ENCODE measurements around the gene TMEM95.
"Not testable (repeated sequence)": the region's sequence is repeated elsewhere in the genome, so short reads cannot be mapped to it uniquely, and the experiment has no call there.

TMEM95 gene

GRCh38 chr17:7348478-7349242 is 6.3 kb upstream of the TMEM95 start:
- peak; percentile 62 for DNase-seq

DNA sequence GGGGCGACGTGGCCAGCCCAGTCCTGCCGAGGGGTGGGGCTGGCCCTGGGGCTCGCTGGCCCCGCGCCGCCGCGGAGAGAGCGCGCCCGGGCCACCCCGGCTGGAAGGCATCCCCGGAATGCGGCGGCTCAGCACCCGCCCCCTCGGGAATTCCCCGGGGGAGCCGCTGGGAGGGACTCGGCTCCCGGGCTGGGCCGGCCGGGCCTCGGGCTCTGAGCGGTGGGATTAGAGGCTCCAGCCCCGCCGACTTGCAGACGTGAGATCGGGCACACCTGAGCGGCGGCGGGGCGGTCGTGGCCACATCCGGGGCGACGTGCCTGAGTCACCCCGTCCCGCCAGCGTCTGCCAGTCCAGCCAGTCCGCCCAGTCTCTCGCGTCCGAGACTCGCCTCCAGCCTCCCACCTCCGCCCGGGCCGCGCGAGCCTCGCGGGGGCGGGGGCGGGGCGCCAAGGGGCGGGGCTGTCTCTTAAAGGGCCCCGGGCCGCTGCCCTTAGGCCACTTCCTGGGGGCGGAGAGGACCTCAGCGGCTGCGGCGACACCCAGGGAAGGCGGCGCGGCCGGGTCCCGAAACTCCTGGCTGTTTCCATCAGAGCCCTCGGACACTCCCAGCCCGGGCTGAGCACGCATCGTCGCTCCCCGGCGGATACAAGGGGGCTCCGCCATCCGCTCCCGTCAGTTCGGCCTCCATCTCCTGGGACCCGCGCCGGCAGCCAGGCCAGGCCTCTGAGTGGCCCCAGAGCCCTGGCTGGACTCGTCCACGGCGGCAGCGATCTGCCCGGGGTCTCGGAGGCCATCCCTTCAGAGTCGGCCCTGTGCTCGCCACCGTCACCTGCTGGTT is 3.1 kb upstream of the TMEM95 start, which contains the start of gene KCTD11:
KCTD11 (plus strand) TSS at position 498 of the 838 bp plus-strand sequence.
- DNase-seq: peak; percentile 96

GRCh38 chr17:7352503-7352889 is 2.5 kb upstream of the TMEM95 start:
- no peak for DNase-seq

DNA sequence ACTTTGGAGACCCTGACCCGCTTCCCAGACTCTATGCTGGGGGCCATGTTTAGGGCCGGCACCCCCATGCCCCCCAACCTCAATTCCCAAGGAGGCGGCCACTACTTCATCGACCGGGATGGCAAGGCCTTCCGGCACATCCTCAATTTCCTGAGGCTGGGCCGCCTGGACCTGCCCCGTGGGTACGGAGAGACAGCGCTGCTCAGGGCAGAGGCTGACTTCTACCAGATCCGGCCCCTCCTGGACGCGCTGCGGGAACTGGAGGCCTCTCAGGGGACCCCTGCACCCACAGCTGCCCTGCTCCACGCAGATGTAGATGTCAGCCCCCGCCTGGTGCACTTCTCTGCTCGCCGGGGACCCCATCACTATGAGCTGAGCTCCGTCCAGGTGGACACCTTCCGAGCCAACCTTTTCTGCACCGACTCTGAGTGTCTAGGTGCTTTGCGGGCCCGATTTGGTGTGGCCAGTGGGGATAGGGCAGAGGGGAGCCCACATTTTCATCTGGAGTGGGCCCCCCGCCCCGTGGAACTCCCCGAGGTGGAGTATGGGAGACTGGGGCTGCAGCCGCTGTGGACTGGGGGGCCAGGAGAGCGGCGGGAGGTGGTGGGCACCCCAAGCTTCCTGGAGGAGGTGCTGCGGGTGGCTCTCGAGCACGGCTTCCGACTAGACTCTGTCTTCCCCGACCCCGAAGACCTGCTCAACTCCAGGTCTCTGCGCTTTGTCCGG is 1.9 kb upstream of the TMEM95 start:
- no peak for DNase-seq

DNA sequence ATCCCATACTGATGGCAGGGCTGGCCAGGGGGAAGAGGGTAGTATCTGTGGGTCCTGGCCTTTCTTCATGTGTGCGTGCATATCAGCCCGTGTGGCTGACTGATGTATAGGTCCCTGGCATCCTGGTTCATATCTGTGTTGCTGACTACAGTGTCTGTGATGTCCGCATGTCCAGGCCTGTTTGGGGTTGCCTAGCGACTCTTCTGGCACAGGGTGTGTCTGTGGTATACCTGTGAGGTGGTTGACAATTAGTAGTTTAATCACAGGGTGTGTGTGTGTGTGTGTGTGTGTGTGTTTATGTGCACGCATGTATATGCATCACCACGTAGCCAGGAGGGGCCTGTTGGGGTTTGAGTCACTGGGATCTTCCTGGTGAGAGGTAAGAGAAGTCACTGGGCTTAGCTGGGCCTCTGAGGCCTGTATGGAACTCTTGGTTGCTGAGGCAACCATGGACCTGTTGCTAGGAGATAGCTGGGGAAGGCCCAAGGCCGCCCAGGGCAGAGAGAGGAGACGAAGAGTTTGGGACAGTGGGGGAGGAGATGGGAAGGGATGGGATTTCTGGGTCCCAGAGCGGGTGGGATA is 603 bp upstream of the TMEM95 start:
- DNase-seq: peak; percentile 69

DNA sequence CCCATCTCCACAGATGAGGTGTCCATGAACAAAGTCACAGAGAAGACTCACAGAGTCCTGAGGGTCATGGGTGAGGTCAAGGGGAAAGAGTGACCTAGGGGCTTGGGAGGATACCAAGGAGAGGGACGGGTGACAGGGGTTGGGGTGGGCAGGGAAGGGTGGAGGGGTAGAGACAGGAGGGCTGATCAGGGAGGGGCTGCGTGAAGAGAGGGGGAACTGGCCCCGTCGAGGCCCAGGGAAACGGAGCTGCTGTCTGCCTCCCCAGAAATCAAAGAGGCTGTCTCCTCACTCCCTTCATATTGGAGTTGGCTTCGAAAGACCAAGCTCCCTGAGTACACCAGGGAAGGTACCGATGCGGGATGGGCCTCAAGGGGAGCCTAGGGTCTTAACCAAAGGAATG is 617 bp downstream of the TMEM95 start:
- no peak for DNase-seq

GRCh38 chr17:7356072-7356549 is 1.2 kb downstream of the TMEM95 start:
- DNase-seq: peak; percentile 66

DNA sequence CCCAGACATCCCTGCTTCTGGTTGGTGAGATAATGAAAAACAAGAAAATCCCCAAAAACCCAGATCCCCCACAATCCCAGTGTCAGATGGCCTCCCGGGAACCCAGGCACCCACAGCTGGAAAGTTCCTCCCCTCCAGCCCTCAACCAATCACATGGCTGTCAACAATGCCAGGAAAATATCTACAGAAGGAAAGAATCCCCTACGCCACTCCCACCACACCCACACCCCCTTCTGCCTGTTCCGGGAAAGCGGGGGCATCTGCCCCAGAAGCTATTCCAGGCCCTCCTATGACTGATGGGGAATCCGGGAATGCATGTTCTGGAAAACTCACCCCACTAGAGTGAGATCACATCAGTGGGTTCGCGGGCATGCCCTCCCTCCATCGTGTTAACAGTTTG is 1.8 kb downstream of the TMEM95 start:
- no peak for DNase-seq

DNA sequence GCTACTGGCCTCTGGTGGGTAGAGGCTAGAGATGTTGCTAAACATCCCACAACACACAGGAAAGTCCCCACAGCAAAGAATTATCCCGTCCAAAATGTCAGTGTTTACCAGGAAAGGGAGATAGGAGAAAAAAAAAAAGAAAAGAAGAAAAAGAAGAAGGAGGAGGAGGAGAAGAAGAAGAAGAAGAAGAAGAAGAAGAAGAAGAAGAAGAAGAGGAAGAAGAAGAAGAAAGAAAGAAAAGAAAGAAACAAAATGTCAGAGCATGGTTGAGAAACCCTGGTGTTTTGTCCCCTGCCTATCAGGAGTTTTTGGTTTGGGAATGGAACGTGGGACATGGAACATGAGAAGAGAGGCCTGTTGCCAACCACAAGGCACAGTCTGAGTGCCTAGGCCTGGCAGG is 2.4 kb downstream of the TMEM95 start:
- DNase-seq: no peak

DNA sequence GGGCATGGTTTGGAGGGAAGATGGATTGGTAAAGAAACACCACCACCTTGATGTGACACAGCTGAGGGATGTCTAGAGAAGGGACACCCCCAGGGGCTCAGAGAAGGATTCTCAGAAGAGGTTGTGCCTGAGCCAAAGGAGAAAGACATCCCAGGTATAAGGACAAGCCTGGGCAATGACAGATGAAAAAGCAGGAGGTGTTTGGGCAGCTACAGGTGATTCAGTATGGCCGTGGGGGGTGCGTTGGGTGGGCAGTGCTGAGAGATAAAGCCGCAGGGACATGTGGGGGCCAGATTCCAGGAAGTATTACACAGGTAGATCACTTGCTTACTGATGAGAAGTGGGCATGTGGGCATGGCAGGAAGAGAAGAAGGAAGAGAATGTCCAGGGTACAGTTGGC is 7.0 kb downstream of the TMEM95 start:
- no peak for DNase-seq

DNA sequence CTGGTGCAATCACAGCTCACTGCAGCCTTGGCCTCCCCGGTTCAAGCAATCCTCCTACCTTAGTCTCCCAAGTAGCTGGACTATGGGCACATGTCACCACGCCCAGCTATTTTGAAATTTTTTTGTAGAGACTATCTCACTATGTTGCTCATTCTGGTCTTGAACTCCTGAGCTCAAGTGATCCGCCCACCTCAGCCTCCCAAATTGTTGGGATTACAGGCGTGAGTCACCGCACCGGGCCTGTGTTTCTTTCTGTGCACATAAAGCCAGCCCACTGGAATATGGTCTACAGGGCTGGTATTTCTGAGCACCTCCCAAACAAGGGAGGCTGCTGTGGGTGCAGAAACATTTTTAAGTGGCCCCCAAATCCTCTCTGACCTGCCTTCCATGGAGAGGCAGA is 8.4 kb downstream of the TMEM95 start:
- peak; percentile 24 for DNase-seq

DNA sequence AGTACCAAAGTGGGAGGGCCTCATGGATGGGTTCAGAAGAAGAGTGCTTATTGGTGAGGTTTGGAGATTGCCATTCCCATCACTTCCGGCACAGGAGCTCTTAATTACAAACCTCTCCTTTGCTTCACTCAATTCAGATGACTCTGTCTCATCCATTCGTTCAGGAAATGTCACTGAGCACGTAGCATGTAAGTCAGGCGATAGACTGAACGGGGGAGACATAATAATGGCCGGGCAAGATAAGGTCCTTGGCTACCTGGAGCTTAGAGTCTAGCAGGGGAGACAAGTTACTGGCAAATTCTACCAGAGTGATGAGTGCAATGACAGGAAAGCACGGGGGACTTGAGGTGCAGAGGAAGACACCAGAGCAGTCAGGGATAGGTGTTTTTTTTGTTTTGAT is 11.0 kb downstream of the TMEM95 start:
- DNase-seq: not testable (repeated sequence)

DNA sequence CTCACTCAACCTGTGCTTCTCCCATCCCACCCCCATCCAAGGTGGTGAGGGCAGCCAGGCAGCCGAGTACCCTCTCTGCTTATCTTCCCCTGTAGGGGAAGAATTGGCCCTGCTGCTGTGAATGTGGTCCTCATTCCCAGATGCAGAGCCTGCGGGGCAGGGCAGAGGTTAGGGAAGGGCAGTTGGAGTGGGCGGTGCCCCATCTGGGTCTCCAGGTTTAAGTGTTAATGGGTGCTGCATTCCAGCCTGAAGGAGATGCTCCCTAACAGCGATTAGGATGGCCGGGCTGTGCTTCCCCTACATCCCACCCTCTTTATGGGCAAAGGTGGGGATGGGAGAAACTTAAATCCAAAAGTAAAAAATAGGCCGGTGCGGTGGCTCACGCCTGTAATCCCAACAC is 12.1 kb downstream of the TMEM95 start:
- DNase-seq: no peak

DNA sequence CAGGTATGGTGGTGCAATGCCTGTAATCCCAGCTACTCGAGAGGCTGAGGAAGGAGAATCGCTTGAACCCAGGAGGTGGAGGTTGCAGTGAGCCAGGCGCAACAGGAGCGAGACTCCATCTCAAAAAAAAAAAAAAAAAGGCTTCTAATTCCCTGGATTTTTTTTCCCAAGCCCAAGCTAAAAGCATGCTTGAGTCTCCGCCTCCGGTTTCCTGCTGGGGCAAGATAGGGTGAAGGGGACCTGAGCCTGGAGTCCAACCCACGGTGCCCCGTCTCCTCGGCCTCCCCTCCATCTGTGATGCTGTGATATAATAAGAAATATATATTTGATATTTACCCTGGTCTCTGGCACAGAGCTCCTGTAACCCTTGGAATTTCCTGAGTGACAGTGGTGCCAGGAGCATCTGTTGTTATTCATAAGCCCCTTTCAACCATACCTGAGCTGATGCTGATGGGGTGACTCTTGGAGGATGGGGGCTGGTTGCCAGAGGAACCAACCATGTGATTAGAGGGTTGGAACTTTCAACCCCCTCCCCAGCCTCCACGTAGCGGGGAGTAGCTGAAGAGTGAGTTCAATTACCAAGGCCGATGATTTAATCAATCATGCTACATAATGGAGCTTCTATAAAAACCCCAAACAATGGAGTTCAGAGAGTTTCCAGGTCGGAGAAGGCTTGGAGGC is 13.1 kb downstream of the TMEM95 start:
- DNase-seq: no peak

DNA sequence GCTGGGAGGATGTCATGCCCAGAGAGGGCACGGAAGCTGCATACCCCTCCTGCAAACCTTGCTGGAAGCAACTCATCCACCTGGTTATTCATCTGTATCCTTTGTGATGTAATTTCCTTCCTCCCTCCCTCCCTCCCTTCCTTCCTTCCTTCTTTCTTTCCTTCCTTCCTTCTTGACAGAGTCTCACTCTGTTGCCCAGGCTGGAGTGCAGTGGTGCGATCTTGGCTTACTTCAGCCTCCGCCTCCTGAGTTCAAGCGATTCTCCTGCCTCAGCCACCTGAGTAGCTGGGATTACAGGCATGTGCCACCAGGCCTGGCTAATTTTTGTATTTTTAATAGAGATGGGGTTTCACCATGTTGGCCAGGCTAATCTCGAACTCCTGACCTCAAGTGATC is 13.6 kb downstream of the TMEM95 start:
- DNase-seq: not testable (repeated sequence)

- DNase-seq: no peak
Measured at GRCh38 chr17:7369825-7370224, 14.9 kb downstream of the TMEM95 start.

DNA sequence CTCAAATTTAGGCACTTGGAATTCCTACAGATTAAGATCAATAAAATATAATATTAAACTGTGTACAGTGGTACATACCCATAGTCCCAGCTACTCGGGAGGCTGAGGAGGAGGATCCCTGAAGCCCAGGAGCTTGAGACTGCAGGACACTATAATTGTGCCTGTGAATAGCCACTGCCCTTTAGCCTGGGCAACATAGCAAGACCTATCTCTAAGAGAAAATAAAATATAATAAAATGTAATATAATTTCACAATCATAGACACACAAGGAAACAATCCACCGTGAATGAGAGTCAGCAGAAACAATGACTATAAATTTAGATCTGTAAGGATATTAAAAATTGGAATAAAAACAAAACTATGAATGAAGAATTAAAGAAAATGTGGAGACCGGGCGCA is 15.9 kb downstream of the TMEM95 start:
- DNase-seq: no peak

DNA sequence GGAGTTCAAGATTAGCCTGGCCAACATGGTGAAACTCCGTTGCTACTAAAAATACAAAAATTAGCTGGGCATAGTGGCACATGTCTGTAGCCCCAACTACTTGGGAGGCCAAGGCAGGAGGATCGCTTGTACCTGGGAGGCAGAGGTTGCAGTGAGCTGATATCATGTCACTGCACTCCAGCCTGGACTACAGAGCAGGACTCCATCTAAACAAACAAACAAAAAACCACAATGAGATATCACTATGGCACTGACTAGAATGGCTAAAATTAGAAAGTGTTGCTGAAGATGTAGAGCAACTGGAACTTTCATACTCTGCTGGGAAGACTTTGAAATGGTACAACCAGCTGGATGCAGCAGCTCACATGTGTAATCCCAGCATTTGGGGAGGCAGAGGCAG is 19.4 kb downstream of the TMEM95 start:
- no peak for DNase-seq

DNA sequence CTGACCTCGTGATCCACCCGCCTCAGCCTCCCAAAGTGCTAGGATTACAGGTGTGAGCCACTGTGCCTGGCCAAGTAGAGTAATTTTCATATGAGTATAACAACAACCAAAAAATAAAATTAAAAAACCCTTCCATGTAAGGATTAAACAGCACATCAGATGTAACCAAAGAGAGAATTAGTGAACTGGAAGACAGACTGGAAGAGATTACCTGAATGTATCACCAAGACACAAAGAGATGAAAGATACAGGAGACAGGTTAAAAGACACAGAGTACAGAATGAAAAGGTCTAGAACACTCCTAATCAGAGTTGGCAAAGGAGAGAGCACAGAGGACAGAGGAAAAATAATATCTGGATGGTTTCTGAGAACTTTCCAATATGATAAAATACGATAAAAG is 24.2 kb downstream of the TMEM95 start:
- DNase-seq: no peak

GRCh38 chr17:7380321-7380720 is 25.4 kb downstream of the TMEM95 start:
- peak; percentile 27 for DNase-seq

- no peak for DNase-seq
Measured at GRCh38 chr17:7380855-7381683, 26.1 kb downstream of the TMEM95 start, which contains the start of gene TNK1. Gene TNK1, plus strand, starts transcription at chr17:7381089. Its CDS starts 1,838 bp downstream, at chr17:7382927.

All from fibroblast of skin of right biceps (primary cell).